H54 (cell line): Measurements from ENCODE around the gene MEOX2.

Experiments
- DNase-seq: peaks from one replicate; pipeline ENCODE4 v3.0.0; 2011; ENCODE audit warnings: low spot score, mixed read lengths; ENCODE audit not compliant: insufficient read length
- FAIRE-seq: peaks from 3 replicates; lab custom pipeline; 2011; peaks lifted over from hg19 to GRCh38; lab: Jason Lieb, UNC
- POLR2A ChIP-seq: IDR thresholded peaks from 2 replicates; pipeline ENCODE4 v1.6.1; 2011; ENCODE audit warnings: low read depth, mild to moderate bottlenecking, low read length

Gene MEOX2

DNA sequence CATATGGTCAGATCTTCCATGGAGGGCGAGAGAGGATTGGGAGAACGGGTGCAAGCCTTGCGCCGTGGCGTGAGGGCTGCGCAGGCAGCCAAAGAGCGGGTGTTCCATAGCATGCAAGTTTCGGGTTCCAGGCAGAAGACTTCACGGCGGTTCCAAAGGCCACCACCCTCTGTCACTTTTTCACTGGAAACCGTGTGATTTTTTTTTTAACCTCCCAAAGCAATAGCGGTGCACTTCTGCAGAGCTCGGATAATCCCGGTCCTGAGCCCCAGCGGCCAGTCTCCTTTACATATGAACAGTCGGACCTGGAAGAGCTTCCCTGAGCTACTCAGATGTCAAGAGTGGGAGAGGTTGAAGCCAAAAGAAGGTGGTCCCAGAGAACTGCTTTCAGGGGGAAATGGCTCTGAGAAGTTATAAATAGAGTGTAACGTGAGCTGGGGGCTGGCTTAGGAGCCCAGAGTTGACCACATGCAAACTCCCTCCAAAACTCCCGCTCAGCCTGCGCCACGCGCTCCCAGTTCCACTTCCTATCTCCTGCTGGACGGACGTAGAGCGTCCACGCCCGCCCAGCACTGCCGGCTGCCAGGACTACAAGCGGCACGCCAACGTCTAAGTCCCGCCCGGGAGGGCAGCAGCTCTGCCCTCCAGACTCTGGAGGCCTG lies at the start of gene MEOX2:
Gene MEOX2, minus strand, starts transcription at position 389 of the 662 bp plus-strand sequence. Its CDS starts 281 bp downstream, at position 108.
- no peak for TF ChIP-seq POLR2A
- no peak for FAIRE-seq
- no peak for DNase-seq

DNA sequence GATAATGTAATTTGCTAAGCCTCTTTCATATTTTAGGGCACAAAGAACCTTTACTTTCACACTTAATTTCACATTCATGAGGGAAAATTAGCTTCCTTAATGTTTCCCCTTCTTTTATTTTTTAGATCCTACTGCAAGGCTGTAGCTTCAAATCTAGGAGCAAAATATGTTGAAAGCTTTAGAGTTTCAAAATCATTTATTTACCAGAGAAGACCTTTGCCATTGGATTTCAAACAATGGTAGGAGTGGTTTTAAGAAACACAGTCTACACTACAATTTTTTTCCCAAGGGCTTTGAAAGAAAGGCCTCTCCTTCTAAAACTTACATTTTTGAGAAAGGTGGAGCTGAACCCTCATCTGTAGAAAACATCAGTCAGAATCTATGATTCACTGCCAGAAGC lies 43.3 kb upstream of the MEOX2 start:
- DNase-seq (no peak), FAIRE-seq (no peak)
- TF ChIP-seq POLR2A, result no peak

DNA sequence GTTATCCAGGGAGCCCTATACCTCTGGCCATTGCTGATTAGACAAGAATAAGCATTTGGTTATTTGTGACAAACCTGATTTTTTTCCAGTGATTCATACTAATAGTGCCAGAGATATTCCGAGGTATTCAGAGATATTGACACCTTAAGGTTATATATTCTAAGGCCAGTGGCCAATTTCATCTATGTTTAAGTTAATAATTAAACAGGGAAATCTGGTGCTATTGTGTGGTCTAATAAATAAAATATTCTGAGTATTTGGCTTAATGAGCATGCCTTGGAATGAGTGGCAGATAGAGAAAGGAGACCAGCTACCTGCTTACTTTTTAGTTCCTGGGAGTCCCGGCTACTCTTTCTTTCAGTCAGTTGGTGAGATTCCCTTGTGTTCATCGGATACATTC lies 38.6 kb upstream of the MEOX2 start:
- no peak for TF ChIP-seq POLR2A
- no peak for FAIRE-seq
- no peak for DNase-seq

DNA sequence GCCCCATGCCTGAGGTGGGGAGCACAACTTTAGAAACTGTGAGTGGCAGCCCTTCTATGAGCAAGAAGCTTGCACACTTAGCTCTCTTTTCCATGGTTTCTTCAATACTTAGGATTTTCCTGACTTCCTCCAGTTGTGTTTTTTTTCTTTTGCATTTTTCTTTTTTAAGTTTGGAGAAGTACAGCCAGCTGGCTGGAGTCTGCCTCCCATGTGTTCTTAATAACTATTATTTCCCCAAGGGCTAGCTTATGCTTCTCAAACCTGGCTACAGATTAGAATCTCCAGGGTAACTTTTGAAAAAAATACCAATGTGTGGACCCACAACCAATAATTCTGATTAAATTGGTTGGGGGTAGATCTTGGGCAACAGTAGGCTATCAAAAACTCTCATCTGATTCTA lies 37.4 kb upstream of the MEOX2 start:
- no peak for TF ChIP-seq POLR2A
- FAIRE-seq, result peak; percentile 36
- DNase-seq, result no peak

DNA sequence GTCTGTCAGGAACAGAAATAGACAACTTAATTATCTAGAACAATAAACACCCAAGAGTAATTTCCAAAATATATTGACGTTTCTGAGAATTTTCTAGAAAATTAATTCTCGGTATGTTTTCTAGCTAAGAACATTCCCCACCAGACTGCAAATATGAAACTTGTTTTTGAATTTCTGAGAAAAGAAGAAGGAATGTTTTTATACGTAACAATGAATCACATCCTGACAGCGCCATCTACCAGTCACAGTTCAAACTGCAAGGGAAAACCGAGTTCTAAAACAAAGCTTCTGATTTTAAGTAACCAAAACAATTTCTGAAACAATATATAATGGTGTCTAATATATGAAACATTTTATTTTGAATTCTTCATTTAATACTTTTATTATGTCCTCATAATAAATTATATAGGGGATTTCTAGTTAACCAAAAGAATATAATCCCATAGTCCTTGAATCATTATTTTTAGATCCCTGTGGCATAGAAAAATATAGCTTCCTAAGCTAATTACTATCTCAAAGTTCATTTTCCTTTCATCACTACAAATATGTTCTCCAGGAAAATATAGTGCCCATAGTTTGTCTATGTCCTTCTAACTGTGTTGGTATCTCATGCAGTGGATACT lies 34.5 kb upstream of the MEOX2 start:
- no peak for TF ChIP-seq POLR2A
- DNase-seq, result peak; percentile 7

DNA sequence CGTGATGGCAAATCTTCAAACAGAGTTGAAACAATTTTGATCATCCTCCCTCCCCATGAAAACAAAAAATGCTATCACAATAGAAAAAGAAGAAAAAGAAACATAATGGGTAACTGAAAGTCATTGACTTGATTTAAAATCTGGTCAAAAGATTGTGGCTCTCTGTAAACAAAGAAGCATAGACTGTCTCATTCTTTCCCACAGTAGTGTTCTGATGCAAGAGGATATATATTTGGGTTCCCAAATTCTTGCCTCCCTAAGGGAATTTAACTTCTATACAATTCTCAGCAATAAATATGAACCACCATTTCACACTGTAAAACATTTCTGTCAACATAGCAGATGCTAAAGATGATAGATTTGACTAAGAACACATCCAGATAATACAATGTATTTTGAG lies 32.8 kb upstream of the MEOX2 start:
- FAIRE-seq (peak; percentile 64), DNase-seq (no peak)
- no peak for TF ChIP-seq POLR2A

More for the DNA sequence above, 34.5 kb upstream of the MEOX2 start:
- FAIRE-seq, result peak; percentile 97

DNA sequence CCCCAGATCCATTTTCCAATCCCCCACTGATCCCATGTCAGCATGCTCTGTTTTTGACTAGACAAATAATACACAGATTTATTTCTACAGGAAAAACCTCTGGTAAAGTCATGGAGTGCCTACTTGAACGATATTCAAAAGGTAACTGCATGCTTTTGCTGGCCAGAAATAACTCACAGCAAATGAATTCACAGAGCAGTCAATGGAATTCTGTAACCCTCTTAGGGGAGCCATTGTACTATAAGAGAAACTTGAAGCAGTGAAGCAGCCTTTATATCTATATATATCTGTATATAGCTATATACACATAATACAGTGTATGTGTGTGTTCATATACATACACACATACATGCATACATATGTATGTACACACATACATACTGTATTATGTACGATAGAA lies 29.0 kb upstream of the MEOX2 start:
- FAIRE-seq (no peak), DNase-seq (no peak)
- TF ChIP-seq POLR2A, result no peak

DNA sequence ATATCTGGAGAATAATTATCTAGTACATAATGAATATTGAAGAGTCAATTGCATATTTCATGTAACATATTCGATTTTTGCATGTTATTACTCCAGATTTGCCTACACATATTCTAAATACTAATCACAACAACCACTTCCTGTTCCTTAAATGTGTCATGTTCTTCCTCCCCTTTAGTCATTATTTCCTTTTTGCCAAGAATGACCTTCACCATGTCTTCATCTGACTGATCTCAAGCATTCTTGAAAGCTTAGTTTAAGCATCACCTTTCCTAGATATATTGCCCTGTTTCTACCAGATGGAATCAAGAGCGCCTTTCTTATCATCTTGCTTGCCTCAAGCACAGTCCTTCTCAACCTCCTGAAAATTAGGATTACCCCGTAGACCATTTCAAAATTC lies 23.5 kb upstream of the MEOX2 start:
- DNase-seq (no peak), FAIRE-seq (peak; percentile 97)
- TF ChIP-seq POLR2A, result no peak

DNA sequence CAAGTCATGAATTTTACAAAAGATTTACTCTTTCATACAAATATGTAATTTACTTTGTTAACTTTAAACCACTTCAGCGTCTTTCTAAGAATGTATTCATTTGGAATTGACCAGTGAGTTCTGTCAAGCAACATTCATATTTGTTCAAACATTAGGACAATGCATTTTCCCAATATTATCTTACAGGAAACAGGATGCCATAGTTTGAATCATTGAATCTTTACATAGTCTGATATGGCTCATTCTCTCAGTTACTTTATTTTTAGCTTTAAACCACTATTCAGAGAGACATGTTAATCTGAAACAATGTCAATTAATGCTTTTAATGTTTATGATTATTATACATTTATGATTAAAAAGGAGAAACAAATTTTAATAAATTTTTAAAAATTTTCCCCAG lies 21.1 kb upstream of the MEOX2 start:
- FAIRE-seq (peak; percentile 67), DNase-seq (no peak)
- TF ChIP-seq POLR2A, result no peak

DNA sequence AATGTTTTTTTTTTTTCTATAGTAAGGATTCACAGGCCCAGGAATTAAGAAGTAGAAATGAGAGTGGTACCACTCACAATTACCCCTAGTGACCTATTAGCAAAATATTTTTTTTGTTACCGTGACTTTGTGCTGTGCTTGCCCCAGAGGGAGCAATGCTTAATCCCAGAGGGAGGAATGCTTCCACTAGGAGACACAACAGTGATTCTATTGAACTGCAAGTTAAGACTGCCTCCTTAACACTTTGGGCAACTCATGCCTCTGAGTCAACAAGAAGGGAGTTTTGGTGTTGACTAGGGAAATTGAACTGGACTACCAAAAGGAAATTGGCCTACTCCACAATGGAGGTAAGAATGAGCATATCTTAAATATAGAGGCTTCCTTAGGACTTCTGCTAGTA lies 17.2 kb upstream of the MEOX2 start:
- FAIRE-seq (no peak), DNase-seq (no peak)
- no peak for TF ChIP-seq POLR2A

DNA sequence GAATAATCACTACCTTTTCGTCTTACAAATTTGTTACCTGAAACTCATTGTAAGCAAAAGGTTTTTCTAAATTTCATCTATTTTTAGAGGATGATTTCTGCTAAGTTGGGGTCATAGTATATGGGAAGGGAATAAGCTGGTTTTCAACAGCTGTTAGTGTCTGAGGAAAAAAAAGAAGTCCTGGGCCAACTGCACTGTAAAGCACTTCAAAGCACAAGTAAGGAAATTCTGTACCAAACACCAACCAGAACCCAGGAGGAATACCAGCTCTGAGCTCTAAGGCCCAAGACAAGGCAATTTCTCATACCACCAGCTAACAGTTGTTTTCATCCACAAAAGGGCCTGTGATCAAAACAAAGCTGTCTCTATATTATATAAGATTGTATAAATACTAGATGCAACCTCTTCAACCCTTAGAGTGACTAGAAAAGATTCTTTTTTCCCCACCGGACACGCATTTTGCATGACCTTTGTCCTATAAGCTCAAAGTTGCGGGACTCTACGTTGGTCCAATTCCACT lies 6.1 kb upstream of the MEOX2 start:
- no peak for TF ChIP-seq POLR2A
- FAIRE-seq (no peak), DNase-seq (no peak)

DNA sequence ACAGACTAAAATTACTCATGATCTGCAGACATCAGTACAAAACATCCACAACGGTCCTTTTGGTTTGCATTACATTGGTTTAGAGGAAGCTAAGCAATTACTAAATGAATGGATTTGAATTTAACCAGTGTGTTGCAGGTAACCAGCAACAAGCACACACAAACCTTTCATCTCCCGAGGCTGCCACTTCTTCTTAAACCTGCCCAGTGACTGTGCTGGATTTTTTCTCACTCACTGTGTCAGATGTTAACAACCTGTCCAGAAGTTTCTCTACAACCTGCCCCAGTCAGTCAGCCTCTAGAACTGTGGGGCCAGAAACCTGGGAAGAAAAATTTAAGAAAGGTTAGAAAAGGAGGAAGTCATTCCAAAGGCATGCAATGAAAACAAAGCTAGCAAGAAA lies 2.4 kb upstream of the MEOX2 start:
- no peak for FAIRE-seq
- DNase-seq, result no peak
- no peak for TF ChIP-seq POLR2A

DNA sequence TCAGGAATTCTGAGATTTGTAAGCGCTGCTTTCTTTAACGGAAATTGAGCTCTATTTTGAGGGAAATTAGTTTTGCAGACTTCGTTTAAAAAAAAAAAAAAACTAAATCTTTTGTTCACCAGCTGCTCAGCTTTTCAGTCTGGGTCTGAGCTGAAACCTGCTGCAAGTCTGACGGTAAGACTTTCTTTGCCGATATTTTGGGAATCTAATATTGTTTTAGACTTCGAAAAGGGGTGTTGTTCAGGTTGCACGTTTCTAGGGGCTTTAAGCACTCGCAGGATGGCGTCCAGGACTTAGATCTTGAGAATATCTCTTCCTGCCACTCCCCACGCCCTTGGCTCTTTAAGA lies 1.8 kb upstream of the MEOX2 start:
- no peak for DNase-seq
- no peak for TF ChIP-seq POLR2A

DNA sequence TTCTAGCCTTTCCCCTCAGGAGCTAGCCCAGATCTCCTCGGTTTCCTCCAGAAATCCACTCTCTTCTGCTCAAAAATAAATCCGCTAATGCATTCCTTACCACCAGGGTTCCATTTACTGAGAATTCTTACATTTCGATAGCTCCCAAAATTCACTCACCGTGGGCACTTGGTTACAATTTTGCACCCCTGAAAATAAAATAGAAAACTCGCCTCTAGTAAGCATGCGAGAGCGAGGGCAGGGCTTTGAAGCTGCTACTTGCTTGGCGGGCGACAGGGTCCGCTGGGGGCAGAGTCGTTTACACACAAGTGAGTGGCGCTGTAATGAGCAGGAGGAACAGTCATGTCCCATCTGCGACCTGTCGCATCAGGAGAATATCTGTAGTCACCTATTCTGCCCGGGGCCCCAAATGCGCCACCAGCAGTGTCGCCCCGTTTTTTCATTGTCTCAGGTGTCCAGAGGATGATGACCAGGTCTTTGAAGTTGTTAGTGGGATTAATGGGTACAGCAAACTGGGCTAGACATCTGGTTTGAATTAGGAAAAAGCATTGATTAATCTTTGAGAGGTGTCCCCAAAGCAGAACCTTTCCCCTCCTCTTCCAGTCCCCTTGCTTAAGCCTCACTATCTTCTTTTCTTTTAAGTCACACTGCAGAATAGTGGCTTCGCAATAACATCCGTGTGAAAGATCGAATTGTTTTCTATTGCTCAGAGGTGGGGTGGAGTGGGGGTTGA lies 1.2 kb upstream of the MEOX2 start:
- FAIRE-seq, result no peak

More for the DNA sequence above, 1.8 kb upstream of the MEOX2 start:
- no peak for FAIRE-seq

DNA sequence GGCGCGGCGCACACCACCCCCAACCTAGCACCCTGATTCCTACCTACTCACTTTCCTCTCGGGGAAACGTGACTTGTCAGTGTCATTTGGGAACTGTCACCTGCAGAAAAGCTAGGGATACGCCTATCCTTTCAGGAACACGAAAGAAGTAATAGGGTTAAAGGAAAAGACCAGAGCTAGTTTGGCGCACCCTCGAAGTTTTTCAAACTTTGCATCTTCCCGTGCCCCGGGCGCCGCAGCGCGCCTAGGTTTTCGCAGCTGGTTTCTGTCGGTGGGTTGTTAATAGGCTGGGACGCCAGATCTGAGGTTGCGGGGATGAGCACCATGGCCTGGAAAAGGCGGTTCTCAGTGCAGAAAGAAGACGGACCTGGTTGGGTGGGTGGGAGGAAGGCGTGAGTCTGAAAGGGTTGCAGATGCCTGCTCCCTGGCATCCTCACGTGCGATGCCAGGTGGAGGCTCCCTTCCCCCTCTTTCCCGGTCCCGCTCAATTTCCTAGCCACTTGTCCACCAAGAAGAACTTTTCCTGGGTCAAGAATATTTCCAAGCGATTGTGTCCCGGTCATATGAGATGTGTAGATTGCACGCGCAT lies 568 bp upstream of the MEOX2 start:
- DNase-seq (no peak), FAIRE-seq (no peak)
- no peak for TF ChIP-seq POLR2A

More for the DNA sequence above, 1.2 kb upstream of the MEOX2 start:
- no peak for DNase-seq
- TF ChIP-seq POLR2A, result no peak
